HepG2 (cell line): ENCODE measurements around the gene PYCR2. TPM values are rescaled to one million over a fixed set of nuclear protein-coding genes. Genes with fewer than 3 reads are reported as not detected.

Experiments used
- HNF4A ChIP-seq: sonication (generic); formaldehyde crosslinking; IDR thresholded peaks from 2 replicates; pipeline ENCODE4 v1.4.0; 2020; ENCODE audit warnings: missing genetic modification reagents
- IRF1 ChIP-seq: sonication (generic); formaldehyde crosslinking; IDR thresholded peaks from 2 replicates; pipeline ENCODE4 v1.4.0; 2020; ENCODE audit warnings: low read depth, mild to moderate bottlenecking, missing genetic modification reagents
- MYNN ChIP-seq: sonication (generic); formaldehyde crosslinking; IDR thresholded peaks from 2 replicates; pipeline ENCODE4 v1.4.0; 2020; ENCODE audit warnings: mild to moderate bottlenecking, low read depth, missing genetic modification reagents
- NR2F1 ChIP-seq, 2 experiments: fragments of 450-650 bp in 1 of 2; formaldehyde crosslinking in 1 of 2; IDR thresholded peaks; 2 replicates each; pipeline versions ENCODE4 v1.5.0 to v1.6.1; 2016 to 2020; ENCODE audit warnings: mild to moderate bottlenecking in 1 of 2, missing compliant biosample characterization in 1 of 2, missing genetic modification reagents in 1 of 2, moderate library complexity in 1 of 2
- NR2F6 ChIP-seq, 2 experiments: IDR thresholded peaks; 2 replicates each; pipeline ENCODE4 v1.6.1; 2016; ENCODE audit warnings: antibody characterized with exemption in 1 of 2, mild to moderate bottlenecking in 1 of 2
- ZFP90 ChIP-seq: sonication (generic); formaldehyde crosslinking; IDR thresholded peaks from 2 replicates; pipeline ENCODE4 v1.8.0; 2022; ENCODE audit warnings: missing genetic modification reagents, mild to moderate bottlenecking, inconsistent platforms, borderline replicate concordance
- ZSCAN31 ChIP-seq: sonication (generic); formaldehyde crosslinking; IDR thresholded peaks from 2 replicates; pipeline ENCODE4 v1.5.0; 2020; ENCODE audit warnings: low read depth, mild to moderate bottlenecking, missing genetic modification reagents
- polyA plus RNA-seq, 8 experiments: library from polyadenylated mRNA; depleted of rRNA in 3 of 8; stranded (reverse) in 7 of 8; unstranded in 1 of 8; fragments of >200 nt; fragmentation: Illumina TruSeq in 4 of 8; extraction: Trizol in 4 of 8; gene quantifications; 2 replicates each; pipeline versions ENCODE4 v1.2.1 to v1.2.3, GENCODE V29; 2011 to 2016; ENCODE audit warnings: low read depth in 4 of 8, missing spikeins in 1 of 8, mixed read lengths in 1 of 8; ENCODE audit not compliant: insufficient read depth in 1 of 8
- total RNA-seq, 5 experiments: library from RNA; depleted of rRNA; stranded (reverse); fragments of >200 nt; fragmentation: Illumina TruSeq; extraction: Trizol; gene quantifications; 2 replicates each; pipeline ENCODE4 v1.2.3, GENCODE V29; 2016; ENCODE audit warnings: low read depth in 1 of 5
- TF ChIP-seq, protein P1 (sequence below): IDR thresholded peaks from 2 replicates; pipeline ENCODE4 v1.4.0; 2020; ENCODE audit warnings: mild to moderate bottlenecking, missing genetic modification reagents

The PYCR2 gene
- total and polyA plus RNA-seq, 2 of the 13 experiments (the other 11 are each of a cell fraction or from before 2014, with no cell fraction given), result 47.2 to 47.8 TPM

DNA sequence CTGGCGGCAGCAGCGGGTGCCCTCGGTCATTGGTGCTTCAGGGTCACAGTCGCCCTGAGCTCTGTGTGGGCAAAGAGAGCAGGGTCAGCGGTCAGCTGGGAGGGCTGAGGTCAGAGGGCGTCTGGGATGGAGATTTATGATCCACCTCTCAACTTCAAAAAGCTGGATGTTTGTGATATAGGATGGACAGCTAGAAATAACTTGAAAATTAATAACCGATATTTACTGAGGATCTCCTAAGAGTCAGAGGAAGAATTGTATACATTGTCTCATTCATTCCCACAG is 37.1 kb downstream of the PYCR2 start (continued):
- TF ChIP-seq NR2F1 (CRISPR knock-in tag; IDR thresholded peaks at IDR 0.05) (peak in 1 of 2 experiments; percentile 42; a peak in 1 of 4 replicates), NR2F6 (IDR thresholded peaks at IDR 0.05) (peak; percentile 72), NR2F6 (CRISPR knock-in tag; IDR thresholded peaks at IDR 0.05) (peak; percentile 71), HNF4A (CRISPR knock-in tag) (peak; percentile 41; the same call in 1 of the 2 replicates), MYNN (CRISPR knock-in tag) (no peak), ZSCAN31 (CRISPR knock-in tag) (no peak), IRF1 (no peak), ZFP90 (CRISPR knock-in tag) (no peak)
- TF ChIP-seq, protein P1, sequence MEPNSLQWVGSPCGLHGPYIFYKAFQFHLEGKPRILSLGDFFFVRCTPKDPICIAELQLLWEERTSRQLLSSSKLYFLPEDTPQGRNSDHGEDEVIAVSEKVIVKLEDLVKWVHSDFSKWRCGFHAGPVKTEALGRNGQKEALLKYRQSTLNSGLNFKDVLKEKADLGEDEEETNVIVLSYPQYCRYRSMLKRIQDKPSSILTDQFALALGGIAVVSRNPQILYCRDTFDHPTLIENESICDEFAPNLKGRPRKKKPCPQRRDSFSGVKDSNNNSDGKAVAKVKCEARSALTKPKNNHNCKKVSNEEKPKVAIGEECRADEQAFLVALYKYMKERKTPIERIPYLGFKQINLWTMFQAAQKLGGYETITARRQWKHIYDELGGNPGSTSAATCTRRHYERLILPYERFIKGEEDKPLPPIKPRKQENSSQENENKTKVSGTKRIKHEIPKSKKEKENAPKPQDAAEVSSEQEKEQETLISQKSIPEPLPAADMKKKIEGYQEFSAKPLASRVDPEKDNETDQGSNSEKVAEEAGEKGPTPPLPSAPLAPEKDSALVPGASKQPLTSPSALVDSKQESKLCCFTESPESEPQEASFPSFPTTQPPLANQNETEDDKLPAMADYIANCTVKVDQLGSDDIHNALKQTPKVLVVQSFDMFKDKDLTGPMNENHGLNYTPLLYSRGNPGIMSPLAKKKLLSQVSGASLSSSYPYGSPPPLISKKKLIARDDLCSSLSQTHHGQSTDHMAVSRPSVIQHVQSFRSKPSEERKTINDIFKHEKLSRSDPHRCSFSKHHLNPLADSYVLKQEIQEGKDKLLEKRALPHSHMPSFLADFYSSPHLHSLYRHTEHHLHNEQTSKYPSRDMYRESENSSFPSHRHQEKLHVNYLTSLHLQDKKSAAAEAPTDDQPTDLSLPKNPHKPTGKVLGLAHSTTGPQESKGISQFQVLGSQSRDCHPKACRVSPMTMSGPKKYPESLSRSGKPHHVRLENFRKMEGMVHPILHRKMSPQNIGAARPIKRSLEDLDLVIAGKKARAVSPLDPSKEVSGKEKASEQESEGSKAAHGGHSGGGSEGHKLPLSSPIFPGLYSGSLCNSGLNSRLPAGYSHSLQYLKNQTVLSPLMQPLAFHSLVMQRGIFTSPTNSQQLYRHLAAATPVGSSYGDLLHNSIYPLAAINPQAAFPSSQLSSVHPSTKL (CRISPR knock-in tag), result 0 out of 2 replicates have a peak, but pooled peaks have one; percentile 13
